ENCODE measurements around the gene HERC2.
"Not testable (repeated sequence)": the region's sequence is repeated elsewhere in the genome, so short reads cannot be mapped to it uniquely, and the experiment has no call there.

GRCh38 chr15:28318122-28318521 lies 3.9 kb downstream of the HERC2 start:
- not testable (repeated sequence) for TF ChIP-seq POLR2AphosphoS5 (IDR thresholded peaks at IDR 0.05); CTCF (IDR thresholded peaks at IDR 0.05 in 8 of 11, conservative IDR thresholded peaks at IDR 0.05 in 3 of 11); POLR2A (IDR thresholded peaks at IDR 0.05)

All from spleen (tissue), 7 donors.